RWPE2 (cell line): ENCODE measurements around the gene ADGRG6.
"Not testable (repeated sequence)": the region's sequence is repeated elsewhere in the genome, so short reads cannot be mapped to it uniquely, and the experiment has no call there.

Source experiments
- ATAC-seq: fragments of 200-7000 bp; cut with Tn5 transposase; 3 replicates; pipeline ENCODE4 v1.9.1; 2021; ENCODE audit warnings: low read depth
- DNase-seq: peaks from one replicate; pipeline ENCODE4 v3.0.0-alpha.2; 2020; ENCODE audit warnings: low spot score
- H3K27ac ChIP-seq: fragments of 450-650 bp; 2 replicates; pipeline ENCODE4 v1.5.1; 2017; ENCODE audit warnings: mild to moderate bottlenecking; ENCODE audit not compliant: poor library complexity, severe bottlenecking
- H3K27me3 ChIP-seq: fragments of 250-450 bp; sonication (Bioruptor Pico); 2 replicates; pipeline ENCODE4 v1.5.1; 2021; ENCODE audit warnings: mild to moderate bottlenecking, moderate library complexity; ENCODE audit not compliant: insufficient read depth, poor library complexity, severe bottlenecking
- H3K36me3 ChIP-seq: fragments of 250-450 bp; sonication (Bioruptor Pico); 2 replicates; pipeline ENCODE4 v1.5.1; 2020; ENCODE audit warnings: low read depth, mild to moderate bottlenecking, moderate library complexity
- H3K4me1 ChIP-seq: fragments of 250-450 bp; sonication (Bioruptor Pico); 2 replicates; pipeline ENCODE4 v1.5.1; 2021; ENCODE audit warnings: mild to moderate bottlenecking, moderate library complexity; ENCODE audit not compliant: insufficient read depth, poor library complexity, severe bottlenecking
- H3K4me3 ChIP-seq: fragments of 250-450 bp; sonication (Bioruptor Pico); 2 replicates; pipeline ENCODE4 v1.5.1; 2021; ENCODE audit warnings: mild to moderate bottlenecking, moderate library complexity; ENCODE audit not compliant: severe bottlenecking
- H3K9me3 ChIP-seq: fragments of 250-450 bp; sonication (Bioruptor Pico); 2 replicates; pipeline ENCODE4 v1.5.1; 2021; ENCODE audit warnings: mild to moderate bottlenecking, moderate library complexity; ENCODE audit not compliant: severe bottlenecking
- CTCF ChIP-seq: fragments of 450-650 bp; IDR thresholded peaks from one replicate; pipeline ENCODE4 v1.5.1; 2017; ENCODE audit warnings: mild to moderate bottlenecking, moderate library complexity; ENCODE audit not compliant: poor library complexity, severe bottlenecking

ADGRG6 gene

GRCh38 chr6:142343938-142344337 is 42.1 kb downstream of the ADGRG6 start:
- H3K27me3 ChIP-seq = no peaks in the 10 kb centered on the region
- H3K4me1 ChIP-seq = peaks cover 21% of the 10 kb centered on the region
- ATAC-seq = no peak
- no peak for DNase-seq
- no peaks in the 10 kb centered on the region for H3K9me3 ChIP-seq
- H3K27ac ChIP-seq = no peak overlapping the region
- peaks cover 12% of the 10 kb centered on the region for H3K36me3 ChIP-seq
- no peak for TF ChIP-seq CTCF
- H3K4me3 ChIP-seq = no peak overlapping the region

- H3K9me3 ChIP-seq = no peaks in the 10 kb centered on the region
- ATAC-seq (no peak), DNase-seq (no peak)
- no peak for TF ChIP-seq CTCF
- peaks cover 12% of the 10 kb centered on the region for H3K36me3 ChIP-seq
- H3K4me3 ChIP-seq = no peak overlapping the region
- peaks cover 21% of the 10 kb centered on the region for H3K4me1 ChIP-seq
- no peaks in the 10 kb centered on the region for H3K27me3 ChIP-seq
- H3K27ac ChIP-seq = no peak overlapping the region
Measured at GRCh38 chr6:142345261-142345660, 43.5 kb downstream of the ADGRG6 start.

GRCh38 chr6:142346166-142346565 is 44.4 kb downstream of the ADGRG6 start:
- H3K27ac ChIP-seq, H3K4me3 ChIP-seq, H3K9me3 ChIP-seq, DNase-seq, H3K27me3 ChIP-seq, ATAC-seq: not testable (repeated sequence)
- Histone ChIP-seq H3K36me3 (peaks cover 12% of the 10 kb centered on the region), H3K4me1 (peaks cover 21% of the 10 kb centered on the region)

GRCh38 chr6:142349215-142349823 is 47.5 kb downstream of the ADGRG6 start:
- no peaks in the 10 kb centered on the region for H3K27me3 ChIP-seq
- no peaks in the 10 kb centered on the region for H3K9me3 ChIP-seq
- DNase-seq = no peak
- no peak for TF ChIP-seq CTCF
- no peak overlapping the region for H3K27ac ChIP-seq
- no peak for ATAC-seq
- no peaks in the 10 kb centered on the region for H3K4me1 ChIP-seq
- peaks cover 5% of the 10 kb centered on the region; the same call in 1 of the 2 replicates for H3K36me3 ChIP-seq
- H3K4me3 ChIP-seq = no peak overlapping the region

GRCh38 chr6:142350309-142350708 is 48.5 kb downstream of the ADGRG6 start:
- H3K4me3 ChIP-seq = no peak overlapping the region
- no peaks in the 10 kb centered on the region for H3K9me3 ChIP-seq
- ATAC-seq (no peak), DNase-seq (no peak)
- H3K4me1 ChIP-seq = no peaks in the 10 kb centered on the region
- H3K27ac ChIP-seq = no peak overlapping the region
- no peak for TF ChIP-seq CTCF
- peaks cover 3% of the 10 kb centered on the region; the same call in 1 of the 2 replicates for H3K36me3 ChIP-seq
- no peaks in the 10 kb centered on the region for H3K27me3 ChIP-seq
